Measurements from ENCODE around the gene TM2D1. TPM values are rescaled to one million over a fixed set of nuclear protein-coding genes. Genes with fewer than 3 reads are reported as not detected.
"Not testable (repeated sequence)": the region's sequence is repeated elsewhere in the genome, so short reads cannot be mapped to it uniquely, and the experiment has no call there.

Gene TM2D1
- total RNA-seq, 1 donor = 27.1 TPM

DNA sequence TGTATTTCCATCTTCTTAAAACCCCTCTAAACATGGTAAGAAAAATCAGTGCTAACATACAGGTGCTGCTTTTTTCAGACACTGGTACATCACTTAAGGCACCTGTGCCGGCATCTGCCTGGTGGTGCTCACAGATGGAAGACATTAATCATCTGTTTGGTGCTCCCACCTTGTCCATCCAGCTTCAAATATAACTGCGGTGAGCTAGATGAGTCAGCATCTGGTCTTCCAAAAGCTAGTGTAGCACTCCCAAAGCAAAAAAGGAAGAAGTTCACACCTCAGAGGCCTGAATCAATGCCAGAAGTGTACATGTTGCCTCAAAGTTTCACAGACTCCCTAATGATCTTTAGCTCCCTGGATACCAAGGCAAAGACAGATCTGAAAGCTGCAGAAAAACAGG lies 44.4 kb downstream of the TM2D1 start:
- H3K4me3 ChIP-seq (ENCODE audit: low read length) = no peak overlapping the region
- H3K27me3 ChIP-seq (ENCODE audit: insufficient read depth, low read length) = no peaks in the 10 kb centered on the region
- H3K4me1 ChIP-seq (ENCODE audit: insufficient read depth, low read length) = no peaks in the 10 kb centered on the region
- H3K9me3 ChIP-seq (ENCODE audit: low read depth, low read length) = no peaks in the 10 kb centered on the region

DNA sequence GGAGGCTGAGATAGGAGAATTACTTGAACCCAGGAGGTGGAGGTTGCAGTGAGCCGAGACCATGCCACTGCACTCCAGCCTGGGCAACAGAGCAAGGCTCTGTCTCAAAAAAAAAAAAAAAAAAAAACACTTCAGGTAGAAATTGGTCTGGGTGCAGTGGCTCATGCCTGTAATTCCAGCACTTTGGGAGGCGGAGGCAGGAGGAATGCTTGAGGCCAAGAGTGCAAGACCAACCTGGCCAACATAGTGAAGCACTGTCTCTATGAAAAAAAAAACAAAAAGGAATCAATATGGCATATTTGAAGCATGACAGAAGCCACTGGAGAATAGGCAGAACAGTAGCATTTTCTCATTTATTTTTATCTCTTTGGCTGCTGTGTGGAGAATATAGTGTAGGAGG lies 48.1 kb downstream of the TM2D1 start:
- H3K4me1 ChIP-seq (ENCODE audit: insufficient read depth, low read length); H3K4me3 ChIP-seq (ENCODE audit: low read length); H3K27me3 ChIP-seq (ENCODE audit: insufficient read depth, low read length); H3K9me3 ChIP-seq (ENCODE audit: low read depth, low read length): not testable (repeated sequence)

DNA sequence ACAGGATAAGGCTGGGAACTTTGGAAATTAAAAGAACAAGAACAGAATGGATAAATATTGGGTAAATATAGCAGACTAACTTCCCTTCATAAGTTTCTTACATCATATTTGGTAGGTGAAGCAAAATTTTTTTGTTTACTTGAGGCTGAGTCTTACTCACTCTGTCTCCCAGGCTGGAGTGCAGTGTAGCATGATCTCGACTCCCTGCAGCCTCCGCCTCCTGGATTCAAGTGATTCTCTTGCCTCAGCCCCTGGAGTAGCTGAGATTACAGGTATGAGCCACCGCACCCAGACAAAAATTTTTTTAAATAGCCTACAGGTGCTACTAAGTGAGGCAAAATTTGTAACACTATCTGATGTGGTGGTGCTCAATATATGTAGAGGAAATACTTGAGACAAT lies 50.7 kb downstream of the TM2D1 start:
- no peak overlapping the region for H3K4me3 ChIP-seq (ENCODE audit: low read length)
- H3K4me1 ChIP-seq (ENCODE audit: insufficient read depth, low read length) = peaks cover 12% of the 10 kb centered on the region
- no peaks in the 10 kb centered on the region for H3K9me3 ChIP-seq (ENCODE audit: low read depth, low read length)
- no peaks in the 10 kb centered on the region for H3K27me3 ChIP-seq (ENCODE audit: insufficient read depth, low read length)

DNA sequence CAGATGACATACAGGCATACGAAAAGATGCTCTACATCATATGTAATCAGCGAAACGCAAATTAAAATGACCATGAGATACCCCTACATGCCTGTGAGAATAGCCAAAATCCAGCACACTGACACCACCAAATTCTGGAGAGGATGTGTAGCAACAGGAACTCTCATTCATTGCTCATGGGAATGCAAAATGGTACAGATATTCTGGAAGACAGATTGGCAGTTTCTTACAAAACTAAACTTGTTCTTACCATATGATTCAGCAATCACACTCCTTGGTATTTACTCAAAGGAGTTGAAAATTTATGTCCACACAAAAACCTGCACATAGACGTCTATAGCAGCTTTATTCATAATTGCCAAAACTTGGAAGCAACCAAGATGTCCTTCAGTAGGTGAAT lies 52.6 kb downstream of the TM2D1 start:
- Histone ChIP-seq H3K4me3 (ENCODE audit: low read length) (no peak overlapping the region), H3K9me3 (ENCODE audit: low read depth, low read length) (no peaks in the 10 kb centered on the region), H3K4me1 (ENCODE audit: insufficient read depth, low read length) (peaks cover 12% of the 10 kb centered on the region), H3K27me3 (ENCODE audit: insufficient read depth, low read length) (no peaks in the 10 kb centered on the region)

DNA sequence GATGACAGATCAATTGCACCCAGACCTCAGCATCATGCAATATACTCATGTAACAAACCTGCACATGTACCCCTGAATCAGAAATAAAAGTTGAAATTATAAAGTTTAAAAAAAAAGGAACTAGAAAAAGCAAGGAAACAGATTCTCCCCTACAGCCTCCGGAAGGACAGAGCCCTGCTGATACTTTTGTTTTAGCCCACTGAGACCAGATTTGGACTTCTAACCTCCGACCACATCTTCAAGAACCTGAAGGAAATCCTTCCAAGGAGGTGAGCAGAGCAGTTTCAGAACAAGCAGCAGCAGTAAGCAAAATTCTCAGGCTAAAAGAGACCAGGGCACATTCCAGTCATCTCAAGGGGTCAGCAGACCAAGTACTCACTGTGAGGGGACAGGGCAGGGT lies 54.5 kb downstream of the TM2D1 start:
- Histone ChIP-seq H3K27me3 (ENCODE audit: insufficient read depth, low read length) (no peaks in the 10 kb centered on the region), H3K4me3 (ENCODE audit: low read length) (no peak overlapping the region), H3K4me1 (ENCODE audit: insufficient read depth, low read length) (peaks cover 12% of the 10 kb centered on the region), H3K9me3 (ENCODE audit: low read depth, low read length) (no peaks in the 10 kb centered on the region)

DNA sequence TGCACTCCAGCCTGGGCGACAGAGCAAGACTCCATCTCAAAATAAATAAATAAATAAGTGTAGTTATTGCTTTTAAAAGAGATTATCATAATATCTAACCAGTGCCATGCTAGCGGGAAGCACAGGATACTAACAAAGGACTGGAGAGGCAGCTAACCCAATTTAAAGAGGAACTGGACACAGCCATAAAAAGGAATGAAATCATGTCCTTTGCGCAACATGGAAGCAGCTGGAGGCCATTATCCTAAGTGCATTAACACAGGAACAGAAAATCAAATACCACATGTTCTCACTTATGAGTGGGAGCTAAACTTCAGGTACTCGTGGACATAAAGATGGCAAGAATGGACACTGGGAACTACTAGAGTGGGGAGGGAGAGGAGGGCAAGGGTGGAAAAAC lies 54.9 kb downstream of the TM2D1 start:
- peaks cover 12% of the 10 kb centered on the region for H3K4me1 ChIP-seq (ENCODE audit: insufficient read depth, low read length)
- H3K4me3 ChIP-seq (ENCODE audit: low read length) = no peak overlapping the region
- no peaks in the 10 kb centered on the region for H3K9me3 ChIP-seq (ENCODE audit: low read depth, low read length)
- H3K27me3 ChIP-seq (ENCODE audit: insufficient read depth, low read length) = no peaks in the 10 kb centered on the region

DNA sequence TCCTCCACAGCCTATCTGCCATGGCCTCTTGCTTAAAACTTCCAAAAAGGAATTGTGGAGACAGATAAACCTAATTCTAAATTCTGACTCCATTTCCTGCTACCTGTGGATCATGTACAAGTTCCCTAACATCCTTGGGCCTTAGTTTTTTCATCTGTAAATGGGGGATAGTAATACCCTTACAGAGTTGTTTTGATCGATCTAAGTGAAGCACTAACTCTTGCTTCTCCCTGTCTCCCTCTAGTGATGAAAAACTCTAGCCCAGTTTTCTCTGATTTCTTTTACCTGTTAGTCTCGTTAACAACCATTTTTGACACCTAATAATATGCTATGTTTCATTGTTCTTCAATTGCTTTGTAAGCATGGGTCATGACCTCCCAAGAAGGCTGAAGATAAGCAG lies 65.9 kb downstream of the TM2D1 start:
- no peaks in the 10 kb centered on the region for H3K4me1 ChIP-seq (ENCODE audit: insufficient read depth, low read length)
- H3K27me3 ChIP-seq (ENCODE audit: insufficient read depth, low read length) = no peaks in the 10 kb centered on the region
- no peak overlapping the region for H3K4me3 ChIP-seq (ENCODE audit: low read length)
- no peaks in the 10 kb centered on the region for H3K9me3 ChIP-seq (ENCODE audit: low read depth, low read length)

DNA sequence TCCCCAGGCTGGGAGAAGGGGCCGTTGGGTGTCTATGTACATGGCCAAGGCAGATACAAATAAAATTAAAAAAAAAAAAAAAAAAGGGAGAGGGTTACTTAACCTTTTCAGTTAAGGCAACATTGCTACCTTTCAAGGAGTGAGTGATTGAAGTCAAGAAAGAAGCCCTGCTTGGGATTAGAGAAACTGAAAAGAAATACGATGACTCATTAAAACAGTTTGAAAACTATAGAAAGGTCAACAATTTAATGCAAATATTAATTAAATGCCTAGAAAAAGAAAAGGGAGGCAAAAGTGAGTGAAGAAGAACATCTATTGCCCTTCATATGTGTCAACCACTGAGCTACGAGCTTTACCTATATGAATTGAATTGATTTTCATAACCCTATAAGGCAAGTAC lies 69.5 kb downstream of the TM2D1 start:
- H3K4me1 ChIP-seq (ENCODE audit: insufficient read depth, low read length) = no peaks in the 10 kb centered on the region
- H3K27me3 ChIP-seq (ENCODE audit: insufficient read depth, low read length) = no peaks in the 10 kb centered on the region
- H3K9me3 ChIP-seq (ENCODE audit: low read depth, low read length) = no peaks in the 10 kb centered on the region
- no peak overlapping the region for H3K4me3 ChIP-seq (ENCODE audit: low read length)

DNA sequence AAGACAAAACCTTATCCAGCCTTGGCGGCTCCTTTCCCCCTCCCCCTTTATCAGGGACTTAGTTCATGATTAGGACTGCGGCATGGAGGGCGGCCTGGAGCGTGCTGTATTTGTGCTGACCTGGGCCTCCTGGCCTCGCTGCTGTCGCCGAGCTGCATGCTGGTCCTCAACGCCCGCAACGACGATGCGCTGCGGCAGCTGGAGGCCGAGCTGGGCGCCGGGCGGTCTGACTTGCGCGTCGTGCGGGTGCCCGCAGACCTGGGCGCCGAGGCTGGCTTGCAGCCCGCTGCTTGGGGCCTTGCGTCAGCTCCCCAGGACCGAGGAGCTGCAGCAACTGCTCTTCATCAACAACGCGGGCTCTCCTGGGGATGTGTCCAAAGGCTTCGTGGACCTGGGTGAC lies 70.9 kb downstream of the TM2D1 start:
- no peaks in the 10 kb centered on the region for H3K4me1 ChIP-seq (ENCODE audit: insufficient read depth, low read length)
- no peaks in the 10 kb centered on the region for H3K9me3 ChIP-seq (ENCODE audit: low read depth, low read length)
- H3K4me3 ChIP-seq (ENCODE audit: low read length) = no peak overlapping the region
- no peaks in the 10 kb centered on the region for H3K27me3 ChIP-seq (ENCODE audit: insufficient read depth, low read length)

DNA sequence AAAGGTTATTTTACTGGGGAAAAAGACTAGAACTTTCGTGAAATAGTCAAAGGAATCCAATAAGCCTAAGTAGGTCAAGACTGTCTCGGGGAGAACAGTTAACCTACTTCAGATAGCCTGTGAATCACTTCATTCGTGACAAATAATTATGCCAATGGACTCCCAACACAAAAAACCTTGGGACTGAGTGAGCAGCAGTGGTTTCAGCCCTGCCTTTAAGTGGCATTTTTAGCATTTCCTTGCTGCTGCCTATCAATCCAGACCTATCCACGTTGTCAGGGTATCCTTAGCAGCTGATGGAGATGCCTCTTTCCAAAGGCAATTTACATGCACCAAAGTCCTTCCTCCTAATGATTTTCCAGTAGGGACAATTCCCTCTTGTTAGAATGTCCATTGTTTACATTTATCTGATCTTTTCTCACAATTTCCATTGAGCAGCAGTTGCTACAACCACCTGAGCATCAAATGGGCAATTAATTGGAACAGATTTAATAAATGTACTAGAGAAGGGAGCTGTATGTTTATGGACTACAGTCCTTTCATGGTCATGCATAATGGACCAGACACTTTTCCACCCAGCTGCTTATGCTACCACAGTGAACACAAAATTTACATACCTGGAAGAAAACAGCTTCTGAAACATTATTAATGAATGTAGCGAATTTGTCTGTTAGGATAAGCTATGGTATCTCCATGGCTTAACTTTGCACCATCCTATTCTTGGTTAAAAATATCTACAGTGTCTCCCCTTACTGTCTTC lies 75.8 kb downstream of the TM2D1 start:
- H3K9me3 ChIP-seq (ENCODE audit: low read depth, low read length) = no peaks in the 10 kb centered on the region
- no peaks in the 10 kb centered on the region for H3K4me1 ChIP-seq (ENCODE audit: insufficient read depth, low read length)
- no peaks in the 10 kb centered on the region for H3K27me3 ChIP-seq (ENCODE audit: insufficient read depth, low read length)
- no peak overlapping the region for H3K4me3 ChIP-seq (ENCODE audit: low read length)

DNA sequence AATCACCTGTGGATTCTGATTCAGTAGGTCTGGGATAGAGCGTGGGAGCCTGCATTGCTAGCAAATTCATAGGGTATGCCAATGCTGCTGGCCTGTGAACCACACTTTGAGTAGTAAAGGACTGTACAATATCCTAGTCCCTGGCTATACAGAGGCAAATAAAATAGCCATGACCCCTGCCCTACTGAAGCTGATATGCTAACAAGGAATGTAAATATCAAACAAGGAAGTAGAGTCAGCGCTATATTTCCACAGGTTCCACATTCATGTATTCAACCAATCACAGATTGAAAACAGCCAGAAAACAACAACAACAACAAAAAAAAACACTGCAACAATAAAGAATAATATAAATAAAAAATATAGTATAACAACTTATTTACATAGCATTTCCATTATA lies 77.8 kb downstream of the TM2D1 start:
- H3K4me1 ChIP-seq (ENCODE audit: insufficient read depth, low read length) = peaks cover 2% of the 10 kb centered on the region
- no peak overlapping the region for H3K4me3 ChIP-seq (ENCODE audit: low read length)
- no peaks in the 10 kb centered on the region for H3K9me3 ChIP-seq (ENCODE audit: low read depth, low read length)
- H3K27me3 ChIP-seq (ENCODE audit: insufficient read depth, low read length) = no peaks in the 10 kb centered on the region

DNA sequence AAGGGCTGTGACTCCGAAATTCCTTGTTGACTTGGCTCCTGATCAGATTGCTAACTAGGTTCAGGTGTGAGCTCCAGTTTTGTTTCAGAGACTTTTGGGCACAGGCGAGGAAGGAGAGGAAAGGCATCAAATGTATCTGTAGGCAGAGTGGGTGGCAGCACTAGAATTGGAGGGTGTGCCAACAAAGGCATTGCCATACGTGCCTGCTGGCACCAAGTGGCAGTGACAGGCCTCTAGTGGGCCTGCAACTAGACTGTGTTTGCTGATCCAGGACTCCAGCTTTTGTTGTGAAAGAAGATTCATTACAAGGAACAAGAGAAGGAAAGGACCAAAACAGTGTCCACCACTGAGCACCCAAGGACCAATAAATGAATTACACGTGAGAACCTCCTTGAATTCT lies 79.5 kb downstream of the TM2D1 start:
- no peak overlapping the region for H3K4me3 ChIP-seq (ENCODE audit: low read length)
- H3K27me3 ChIP-seq (ENCODE audit: insufficient read depth, low read length) = no peaks in the 10 kb centered on the region
- H3K4me1 ChIP-seq (ENCODE audit: insufficient read depth, low read length) = peaks cover 18% of the 10 kb centered on the region
- H3K9me3 ChIP-seq (ENCODE audit: low read depth, low read length) = no peaks in the 10 kb centered on the region

DNA sequence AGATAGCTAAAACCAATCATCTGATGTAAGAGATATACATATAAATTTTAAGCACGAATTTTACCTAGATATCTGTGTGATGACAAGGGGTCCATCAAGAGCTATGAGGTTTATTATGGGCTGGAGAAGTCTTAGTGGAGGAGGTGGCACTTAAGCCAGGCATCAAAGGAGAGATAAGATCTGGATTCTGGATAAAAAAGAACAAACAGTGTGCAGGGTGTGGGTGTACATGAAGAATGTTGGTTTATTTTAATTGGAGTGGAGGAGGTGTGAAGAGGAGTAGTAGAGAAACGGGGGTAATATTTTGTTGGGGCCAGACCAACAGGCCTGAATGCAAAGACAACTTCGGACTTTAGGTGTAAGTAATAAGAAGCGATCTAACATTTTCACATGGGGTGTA lies 80.6 kb downstream of the TM2D1 start:
- Histone ChIP-seq H3K4me1 (ENCODE audit: insufficient read depth, low read length) (peaks cover 21% of the 10 kb centered on the region), H3K4me3 (ENCODE audit: low read length) (no peak overlapping the region), H3K27me3 (ENCODE audit: insufficient read depth, low read length) (no peaks in the 10 kb centered on the region), H3K9me3 (ENCODE audit: low read depth, low read length) (no peaks in the 10 kb centered on the region)

DNA sequence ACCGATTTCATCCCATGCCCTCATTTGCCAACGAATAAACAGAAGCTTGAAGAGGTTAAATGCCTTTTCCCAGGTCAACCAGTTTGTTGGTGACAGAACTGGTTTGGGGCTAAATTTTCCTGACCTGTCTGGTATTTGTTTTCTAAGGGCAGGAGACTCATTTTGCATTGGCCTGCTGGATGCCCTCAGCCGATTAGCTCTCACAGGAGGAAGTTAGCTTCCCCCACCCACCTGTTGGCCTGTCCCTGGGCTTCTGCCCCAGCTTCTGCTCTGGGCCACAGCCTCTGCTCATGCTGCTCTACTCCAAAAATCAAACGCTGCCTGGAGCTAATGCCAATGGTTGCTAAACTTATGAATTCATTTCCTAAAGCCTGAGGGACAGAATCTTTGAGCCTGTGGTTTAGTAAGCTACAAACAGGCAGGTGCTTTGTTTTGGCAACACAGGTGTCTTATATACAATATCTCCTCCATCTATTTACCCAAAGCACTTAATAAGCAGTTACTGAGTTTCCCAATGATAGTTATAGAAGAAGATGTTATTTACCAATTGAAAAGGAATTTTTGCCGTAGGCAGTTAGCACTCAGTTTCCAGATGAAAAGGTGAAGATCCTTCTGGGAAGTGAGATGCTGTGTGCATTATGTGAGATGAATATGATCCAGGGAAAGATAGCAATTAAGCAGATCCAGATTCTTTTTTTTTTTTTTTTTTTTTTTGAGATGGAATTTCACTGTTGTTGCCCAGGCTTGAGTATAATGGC lies 82.3 kb downstream of the TM2D1 start:
- H3K9me3 ChIP-seq (ENCODE audit: low read depth, low read length) = no peaks in the 10 kb centered on the region
- no peaks in the 10 kb centered on the region for H3K27me3 ChIP-seq (ENCODE audit: insufficient read depth, low read length)
- H3K4me1 ChIP-seq (ENCODE audit: insufficient read depth, low read length) = peaks cover 21% of the 10 kb centered on the region
- no peak overlapping the region for H3K4me3 ChIP-seq (ENCODE audit: low read length)

DNA sequence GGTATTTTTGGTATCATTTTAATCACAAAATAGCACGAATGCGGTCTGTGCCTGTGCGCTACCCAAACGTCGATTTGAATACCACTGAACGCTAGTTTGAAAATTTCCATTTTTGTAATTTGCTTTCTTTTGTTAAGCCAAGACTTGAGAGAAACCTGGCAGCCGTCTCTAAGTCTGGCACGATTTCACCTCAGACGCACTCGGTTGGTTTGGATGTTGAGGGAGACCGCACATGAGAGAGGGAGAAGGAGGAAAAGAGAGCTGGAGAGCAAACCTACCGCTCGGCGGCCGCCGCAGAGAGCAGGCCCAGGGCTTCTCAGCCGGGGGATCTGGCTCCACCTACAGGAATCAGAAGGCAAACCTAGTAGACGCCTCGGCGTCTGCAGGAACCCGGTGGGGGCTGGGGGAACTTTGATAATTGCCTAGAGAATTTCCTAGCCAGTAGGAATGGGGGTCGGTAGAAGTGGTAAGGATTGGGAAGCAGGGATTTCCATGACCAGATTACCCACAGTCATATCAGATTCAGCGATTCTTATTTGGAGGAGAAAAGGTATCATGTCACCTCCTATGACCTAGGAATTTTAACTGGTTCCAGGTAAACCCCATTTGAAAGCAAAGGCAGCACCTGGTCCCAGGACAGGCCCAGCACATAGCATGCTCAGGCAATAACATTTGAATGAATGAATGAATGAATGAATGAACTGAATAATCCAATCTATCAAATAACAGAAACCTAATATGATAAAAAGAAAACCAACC lies 83.2 kb downstream of the TM2D1 start:
- peak overlapping the region; percentile 36 for H3K4me3 ChIP-seq (ENCODE audit: low read length)
- no peaks in the 10 kb centered on the region for H3K9me3 ChIP-seq (ENCODE audit: low read depth, low read length)
- H3K4me1 ChIP-seq (ENCODE audit: insufficient read depth, low read length) = peaks cover 21% of the 10 kb centered on the region
- no peaks in the 10 kb centered on the region for H3K27me3 ChIP-seq (ENCODE audit: insufficient read depth, low read length)

Measured in mononuclear cell (primary cell).